B cell (primary cell): ENCODE results near the gene ZMYM1. TPM values are rescaled to one million over a fixed set of nuclear protein-coding genes. Genes with fewer than 3 reads are reported as not detected.

ENCODE experiments used
- ATAC-seq: fragments of 200-7000 bp; cut with Tn5 transposase; one replicate; pipeline ENCODE4 v1.10.0; 2021; ENCODE audit warnings: low read depth, mild to moderate bottlenecking, moderate number of reproducible peaks, moderate library complexity
- CTCF ChIA-PET: fragments of 350-600 bp; sonication (Branson Sonifier 250); formaldehyde crosslinking; loops from one replicate; lab custom pipeline; 2021; ENCODE audit warnings: antibody characterized with exemption, inconsistent platforms; lab: Charles Lee
- POLR2A ChIA-PET: fragments of 350-600 bp; sonication (Branson Sonifier 250); formaldehyde crosslinking; loops from one replicate; lab custom pipeline; 2021; ENCODE audit warnings: antibody characterized with exemption; lab: Charles Lee
- DNase-seq: peaks from one replicate; pipeline ENCODE4 v3.0.0; 2013
- H2AFZ ChIP-seq: 2 replicates; pipeline ENCODE4 v1.6.1; 2012; ENCODE audit warnings: mild to moderate bottlenecking, low read depth, low read length; ENCODE audit not compliant: insufficient read depth, poor library complexity, severe bottlenecking
- H3K27ac ChIP-seq, 2 donors: 1 replicate in 1 of 2; 2 replicates in 1 of 2; pipeline ENCODE4 v1.5.1; 2012 to 2013; ENCODE audit warnings: low read length in 2 of 2, mild to moderate bottlenecking in 2 of 2, moderate library complexity in 1 of 2
- H3K27me3 ChIP-seq, 4 experiments: fragments of 200-600 bp in 1 of 4; sonication (generic) in 1 of 4; replicated peaks in 1 of 4; 1 replicate in 2 of 4; 2 replicates in 2 of 4; pipeline versions ENCODE4 v1.6.1 to v1.7.0; 2013 to 2016; ENCODE audit warnings: low read length in 3 of 4, mild to moderate bottlenecking in 2 of 4, mixed read lengths in 1 of 4, moderate library complexity in 1 of 4; ENCODE audit not compliant: insufficient read depth in 4 of 4, control insufficient read depth in 3 of 4; ENCODE audit errors: control extremely low read depth in 1 of 4
- H3K36me3 ChIP-seq, 2 experiments: replicated peaks in 1 of 2; 1 replicate in 1 of 2; 2 replicates in 1 of 2; pipeline versions ENCODE4 v1.6.1 to v1.7.1; 2013; ENCODE audit warnings: low read length in 1 of 2; ENCODE audit not compliant: insufficient read depth in 2 of 2, control insufficient read depth in 1 of 2; ENCODE audit errors: control extremely low read depth in 1 of 2, extremely low read depth in 1 of 2
- H3K4me1 ChIP-seq, 2 donors: fragments of 200-600 bp in 1 of 2; sonication (generic) in 1 of 2; 1 replicate in 1 of 2; 2 replicates in 1 of 2; pipeline versions ENCODE4 v1.5.1 to v1.6.1; 2013 to 2017; ENCODE audit warnings: low read length in 2 of 2; ENCODE audit not compliant: control insufficient read depth in 2 of 2, insufficient read depth in 2 of 2
- H3K4me2 ChIP-seq: replicated peaks from 2 replicates; pipeline ENCODE3; 2012; ENCODE audit warnings: mild to moderate bottlenecking, low read depth, low read length; ENCODE audit not compliant: poor library complexity, severe bottlenecking
- H3K4me3 ChIP-seq, 5 experiments: fragments of 200-600 bp in 1 of 5; sonication (generic) in 1 of 5; 1 replicate in 3 of 5; 2 replicates in 2 of 5; pipeline versions ENCODE4 v1.5.1 to v1.7.0; 2011 to 2016; ENCODE audit warnings: low read length in 4 of 5, mild to moderate bottlenecking in 4 of 5, low read depth in 2 of 5, control low read depth in 1 of 5, moderate library complexity in 1 of 5; ENCODE audit not compliant: insufficient read depth in 1 of 5; ENCODE audit errors: control extremely low read depth in 1 of 5, extremely low read depth in 1 of 5
- H3K79me2 ChIP-seq: fragments of 200-600 bp; sonication (generic); one replicate; pipeline ENCODE4 v1.6.0; 2016; ENCODE audit warnings: low read length; ENCODE audit not compliant: control insufficient read depth, insufficient read depth
- H3K9ac ChIP-seq: fragments of 200-600 bp; sonication (generic); 2 replicates; pipeline ENCODE4 v1.6.1; 2017; ENCODE audit warnings: mild to moderate bottlenecking, low read length, moderate library complexity
- H3K9me3 ChIP-seq, 3 donors: one replicate each; pipeline versions ENCODE4 v1.6.1 to v1.7.1; 2013; ENCODE audit warnings: low read length in 2 of 3; ENCODE audit not compliant: control insufficient read depth in 2 of 3, insufficient read depth in 1 of 3; ENCODE audit errors: control extremely low read depth in 1 of 3
- H4K20me1 ChIP-seq: 2 replicates; pipeline ENCODE4 v1.6.0; 2012; ENCODE audit warnings: mild to moderate bottlenecking, low read length; ENCODE audit not compliant: insufficient read depth, control insufficient read depth, poor library complexity, severe bottlenecking
- H3K27ac Mint-ChIP-seq: one replicate; pipeline ENCODE4 v1.8.0; 2021; ENCODE audit warnings: mixed read lengths
- H3K27me3 Mint-ChIP-seq: one replicate; pipeline ENCODE4 v1.8.0; 2021; ENCODE audit warnings: mixed read lengths
- H3K4me1 Mint-ChIP-seq: one replicate; pipeline ENCODE4 v1.8.0; 2021; ENCODE audit warnings: mixed read lengths
- H3K4me3 Mint-ChIP-seq: one replicate; pipeline ENCODE4 v1.8.0; 2021; ENCODE audit warnings: mixed read lengths
- H3K9me3 Mint-ChIP-seq: one replicate; pipeline ENCODE4 v1.8.0; 2022; ENCODE audit warnings: mixed read lengths; ENCODE audit not compliant: insufficient read depth
- EZH2 ChIP-seq: IDR thresholded peaks from 2 replicates; pipeline ENCODE4 v1.6.1; 2012; ENCODE audit warnings: borderline replicate concordance, low read depth, mild to moderate bottlenecking, moderate library complexity, low read length; ENCODE audit not compliant: insufficient read depth, poor library complexity, severe bottlenecking
- WGBS: methylation state at CpG from one replicate; pipeline ENCODE4 v1.1.5; 2013; ENCODE audit warnings: missing lambda C conversion rate; ENCODE audit not compliant: insufficient coverage; 5-methylcytosine and 5-hydroxymethylcytosine counted together
- intact Hi-C: fragments of 100-400 bp; cut with micrococcal nuclease; formaldehyde crosslinking; loops from one replicate; pipeline ENCODE4 v1.10.0; 2022
- polyA plus RNA-seq: library from polyadenylated mRNA; depleted of rRNA; stranded (reverse); fragments of >200 nt; gene quantifications from 2 replicates; pipeline ENCODE4 v1.2.3, GENCODE V29; 2012
- total RNA-seq, 2 donors: library from RNA; stranded (reverse); fragments of 120-200 nt in 1 of 2; gene quantifications; 1 replicate in 1 of 2; 2 replicates in 1 of 2; pipeline versions ENCODE4 v1.2.3 to v1.2.4, GENCODE V29; 2013 to 2022
- TF ChIP-seq, protein P1 (sequence below): fragments of 200-600 bp; IDR thresholded peaks from one replicate; pipeline ENCODE4 v1.8.0; 2022; ENCODE audit warnings: antibody characterized with exemption, mild to moderate bottlenecking

The ZMYM1 gene
- total and polyA plus RNA-seq, 2 donors (not counting 1 experiment from before 2014, with no cell fraction given) = 5.7 to 18.3 TPM

- ChIA-PET CTCF (interaction anchor here (1.1 to 4.2 kb wide), 3 partner anchors 8 to 238 kb away, joined by 3 to 12 read pairs (median 3); partner anchors contain the start of genes ZMYM1 and ZMYM4), POLR2A (interaction anchor here (0.5 to 2.3 kb wide), 2 partner anchors 49 to 50 kb away, joined by 4 to 6 read pairs; partner anchors contain the start of gene ZMYM1)
- Histone ChIP-seq H3K4me1 (peaks cover 19 to 23% of the 10 kb centered on the region in 2 donors), H3K9me3 (peaks cover 2 to 9% (median 7%) of the 10 kb centered on the region in 3 donors), H2AFZ (peak overlapping the region; percentile 7), H3K9ac (peak overlapping the region; percentile 91), H3K4me3 (peak overlapping the region in 2 of 5 experiments; percentile 97 to 98), H3K27me3 (no peaks in the 10 kb centered on the region), H3K4me2 (peak overlapping the region; percentile 86), H3K79me2 (peaks cover 50% of the 10 kb centered on the region), H3K27ac (peak overlapping the region; percentile 66 to 87), H3K36me3 (peaks cover 9 to 16% of the 10 kb centered on the region in 2 experiments), H4K20me1 (peaks cover 20% of the 10 kb centered on the region)
- no peak for ATAC-seq
- intact Hi-C loops = loop anchor here (2.0 to 5.0 kb wide), 2 partner anchors 45 to 528 kb away; partner anchors contain the start of genes KIAA0319L, NCDN and TMEM35B
- H3K4me1 Mint-ChIP-seq = peaks cover 46% of the 10 kb centered on the region
- H3K9me3 Mint-ChIP-seq = peaks cover 2% of the 10 kb centered on the region
- peak overlapping the region; percentile 99 for H3K4me3 Mint-ChIP-seq
- no peaks in the 10 kb centered on the region for H3K27me3 Mint-ChIP-seq
- H3K27ac Mint-ChIP-seq = peak overlapping the region; percentile 95
- no peak for TF ChIP-seq EZH2
- TF ChIP-seq, protein P1, sequence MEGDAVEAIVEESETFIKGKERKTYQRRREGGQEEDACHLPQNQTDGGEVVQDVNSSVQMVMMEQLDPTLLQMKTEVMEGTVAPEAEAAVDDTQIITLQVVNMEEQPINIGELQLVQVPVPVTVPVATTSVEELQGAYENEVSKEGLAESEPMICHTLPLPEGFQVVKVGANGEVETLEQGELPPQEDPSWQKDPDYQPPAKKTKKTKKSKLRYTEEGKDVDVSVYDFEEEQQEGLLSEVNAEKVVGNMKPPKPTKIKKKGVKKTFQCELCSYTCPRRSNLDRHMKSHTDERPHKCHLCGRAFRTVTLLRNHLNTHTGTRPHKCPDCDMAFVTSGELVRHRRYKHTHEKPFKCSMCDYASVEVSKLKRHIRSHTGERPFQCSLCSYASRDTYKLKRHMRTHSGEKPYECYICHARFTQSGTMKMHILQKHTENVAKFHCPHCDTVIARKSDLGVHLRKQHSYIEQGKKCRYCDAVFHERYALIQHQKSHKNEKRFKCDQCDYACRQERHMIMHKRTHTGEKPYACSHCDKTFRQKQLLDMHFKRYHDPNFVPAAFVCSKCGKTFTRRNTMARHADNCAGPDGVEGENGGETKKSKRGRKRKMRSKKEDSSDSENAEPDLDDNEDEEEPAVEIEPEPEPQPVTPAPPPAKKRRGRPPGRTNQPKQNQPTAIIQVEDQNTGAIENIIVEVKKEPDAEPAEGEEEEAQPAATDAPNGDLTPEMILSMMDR = no peak
- DNase-seq = no peak
Observed at GRCh38 chr1:35029761-35030160, 49.4 kb upstream of the ZMYM1 start.

DNA sequence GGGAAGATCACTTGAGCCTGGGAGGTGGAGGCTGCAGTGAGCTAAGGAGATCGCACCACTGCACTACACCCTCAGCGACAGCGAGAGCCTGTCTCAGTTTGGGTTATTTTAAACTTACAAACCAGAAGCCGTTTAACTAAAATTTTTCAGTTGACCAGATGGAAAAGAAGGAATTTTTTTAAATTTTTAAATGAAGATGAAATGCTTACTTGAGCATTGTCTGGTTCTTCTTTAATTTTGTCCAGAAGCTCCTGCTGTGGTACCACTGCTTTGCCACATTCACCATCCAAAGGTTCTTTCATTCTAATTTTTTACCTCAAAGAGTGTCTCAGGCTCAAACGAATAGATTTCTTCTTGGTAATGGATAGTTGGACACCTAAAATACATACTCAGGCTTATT is 48.8 kb upstream of the ZMYM1 start:
- peak overlapping the region; percentile 85 to 98 (median 96) for H3K4me3 ChIP-seq
- peak overlapping the region; percentile 91 for H3K9ac ChIP-seq
- no peak for ATAC-seq
- H3K79me2 ChIP-seq = peaks cover 45% of the 10 kb centered on the region
- H4K20me1 ChIP-seq = peaks cover 15% of the 10 kb centered on the region
- H3K9me3 ChIP-seq = peaks cover 2 to 9% (median 7%) of the 10 kb centered on the region in 3 donors
- intact Hi-C loops = loop anchor here (2.0 to 5.0 kb wide), 2 partner anchors 46 to 527 kb away; partner anchors contain the start of genes KIAA0319L, NCDN and TMEM35B
- ChIA-PET CTCF (interaction anchor here (0.7 to 4.2 kb wide), 5 partner anchors 8 to 238 kb away, joined by 3 to 12 read pairs (median 3); partner anchors contain the start of genes ZMYM1 and ZMYM4), POLR2A (interaction anchor here (0.5 to 2.3 kb wide), 4 partner anchors 45 to 170 kb away, joined by 4 to 18 read pairs (median 5); partner anchors contain the start of genes SMIM12, TMEM35B and ZMYM1)
- peak overlapping the region; percentile 95 for H3K27ac Mint-ChIP-seq
- H3K27ac ChIP-seq = peak overlapping the region; percentile 66 to 87
- peaks cover 19 to 23% of the 10 kb centered on the region in 2 donors for H3K4me1 ChIP-seq
- no peaks in the 10 kb centered on the region for H3K27me3 ChIP-seq
- peak overlapping the region; percentile 80 for H2AFZ ChIP-seq
- peak overlapping the region; percentile 86 for H3K4me2 ChIP-seq
- no peak for DNase-seq
- no peaks in the 10 kb centered on the region for H3K27me3 Mint-ChIP-seq
- peak overlapping the region; percentile 99 for H3K4me3 Mint-ChIP-seq
- peaks cover 46% of the 10 kb centered on the region for H3K4me1 Mint-ChIP-seq
- H3K9me3 Mint-ChIP-seq = peaks cover 2% of the 10 kb centered on the region
- TF ChIP-seq, protein P1 = no peak
- no peak for TF ChIP-seq EZH2
- peaks cover 9 to 14% of the 10 kb centered on the region in 2 experiments for H3K36me3 ChIP-seq
- WGBS = no CpG with 5 or more reads among the region's 5 CpGs
